Measurements from ENCODE around the gene SPNS2. TPM values are rescaled to one million over a fixed set of nuclear protein-coding genes. Genes with fewer than 3 reads are reported as not detected.

SPNS2 gene
- total RNA-seq, 1 donor from 2014 or later = 12.2 TPM

- TF ChIP-seq CTCF (IDR thresholded peaks at IDR 0.05; ENCODE audit: unreplicated experiment) = no peak
- Mint-ChIP-seq H3K27ac (peak overlapping the region; percentile 97), H3K9me3 (no peaks in the 10 kb centered on the region), H3K4me3 (peak overlapping the region; percentile 90), H3K4me1 (peaks cover 35% of the 10 kb centered on the region), H3K27me3 (ENCODE audit: low read depth) (no peaks in the 10 kb centered on the region), H3K36me3 (peaks cover 7% of the 10 kb centered on the region)
- no peak for DNase-seq (ENCODE audit: low spot score in 2 of 2, unreplicated experiment in 2 of 2)
Observed at GRCh38 chr17:4555873-4556759, 57.4 kb downstream of the SPNS2 start.

- TF ChIP-seq CTCF (IDR thresholded peaks at IDR 0.05; ENCODE audit: unreplicated experiment) = no peak
- Mint-ChIP-seq H3K4me3 (no peak overlapping the region), H3K27ac (no peak overlapping the region), H3K36me3 (peaks cover 5% of the 10 kb centered on the region), H3K4me1 (peaks cover 40% of the 10 kb centered on the region), H3K27me3 (ENCODE audit: low read depth) (no peaks in the 10 kb centered on the region), H3K9me3 (no peaks in the 10 kb centered on the region)
- DNase-seq (ENCODE audit: low spot score in 2 of 2, unreplicated experiment in 2 of 2) = no peak
Observed at GRCh38 chr17:4556996-4557395, 58.3 kb downstream of the SPNS2 start.

GRCh38 chr17:4557626-4558346 lies 59.1 kb downstream of the SPNS2 start:
- no peaks in the 10 kb centered on the region for H3K36me3 Mint-ChIP-seq
- H3K4me1 Mint-ChIP-seq = peaks cover 42% of the 10 kb centered on the region
- H3K27me3 Mint-ChIP-seq (ENCODE audit: low read depth) = no peaks in the 10 kb centered on the region
- DNase-seq (ENCODE audit: low spot score in 2 of 2, unreplicated experiment in 2 of 2) = no peak
- no peaks in the 10 kb centered on the region for H3K9me3 Mint-ChIP-seq
- no peak overlapping the region for H3K4me3 Mint-ChIP-seq
- H3K27ac Mint-ChIP-seq = no peak overlapping the region
- no peak for TF ChIP-seq CTCF (IDR thresholded peaks at IDR 0.05; ENCODE audit: unreplicated experiment)

- Mint-ChIP-seq H3K36me3 (no peaks in the 10 kb centered on the region), H3K4me3 (no peak overlapping the region), H3K27ac (no peak overlapping the region), H3K9me3 (no peaks in the 10 kb centered on the region), H3K27me3 (ENCODE audit: low read depth) (no peaks in the 10 kb centered on the region), H3K4me1 (peaks cover 42% of the 10 kb centered on the region)
- DNase-seq (ENCODE audit: low spot score in 2 of 2, unreplicated experiment in 2 of 2) = no peak
- no peak for TF ChIP-seq CTCF (IDR thresholded peaks at IDR 0.05; ENCODE audit: unreplicated experiment)
Observed at GRCh38 chr17:4558347-4558971, 59.8 kb downstream of the SPNS2 start.

- no peak for DNase-seq (ENCODE audit: low spot score in 2 of 2, unreplicated experiment in 2 of 2)
- H3K4me3 Mint-ChIP-seq = no peak overlapping the region
- H3K27me3 Mint-ChIP-seq (ENCODE audit: low read depth) = no peaks in the 10 kb centered on the region
- H3K9me3 Mint-ChIP-seq = no peaks in the 10 kb centered on the region
- H3K27ac Mint-ChIP-seq = no peak overlapping the region
- no peak for TF ChIP-seq CTCF (IDR thresholded peaks at IDR 0.05; ENCODE audit: unreplicated experiment)
- peaks cover 36% of the 10 kb centered on the region for H3K4me1 Mint-ChIP-seq
- H3K36me3 Mint-ChIP-seq = no peaks in the 10 kb centered on the region
Observed at GRCh38 chr17:4559139-4559791, 60.6 kb downstream of the SPNS2 start.
